Calu3 (cell line): Measurements from ENCODE around the gene PHF19. TPM values are rescaled to one million over a fixed set of nuclear protein-coding genes. Genes with fewer than 3 reads are reported as not detected.

ENCODE experiments used
- BruUV-seq: library from RNA; stranded (reverse); fragments of 400-500 nt; replicated peaks from 2 replicates; lab custom pipeline; 2021; lab: Mats Ljungman, UMichigan
- CTCF ChIA-PET: fragments of 300-600 bp; sonication (Branson Sonifier 250); formaldehyde crosslinking; loops from one replicate; lab custom pipeline; 2022; ENCODE audit warnings: antibody characterized with exemption; lab: Charles Lee
- DNase-seq: peaks from one replicate; pipeline ENCODE4 v3.0.0; 2022
- H3K27ac Mint-ChIP-seq: one replicate; pipeline ENCODE4 v1.8.0; 2022; ENCODE audit warnings: mixed read lengths; ENCODE audit not compliant: unreplicated experiment
- H3K27me3 Mint-ChIP-seq: one replicate; pipeline ENCODE4 v1.8.0; 2022; ENCODE audit warnings: mixed read lengths; ENCODE audit not compliant: unreplicated experiment
- H3K36me3 Mint-ChIP-seq: one replicate; pipeline ENCODE4 v1.8.0; 2022; ENCODE audit warnings: mild to moderate bottlenecking, moderate library complexity, mixed read lengths; ENCODE audit not compliant: insufficient read depth, unreplicated experiment
- H3K4me1 Mint-ChIP-seq: one replicate; pipeline ENCODE4 v1.8.0; 2022; ENCODE audit warnings: mild to moderate bottlenecking, low read depth, mixed read lengths; ENCODE audit not compliant: unreplicated experiment
- H3K4me3 Mint-ChIP-seq: one replicate; pipeline ENCODE4 v1.8.0; 2022; ENCODE audit warnings: mild to moderate bottlenecking, low read depth, moderate library complexity, mixed read lengths; ENCODE audit not compliant: unreplicated experiment
- H3K9me3 Mint-ChIP-seq: one replicate; pipeline ENCODE4 v1.8.0; 2022; ENCODE audit warnings: low read depth, mixed read lengths; ENCODE audit not compliant: unreplicated experiment
- CTCF ChIP-seq: fragments of 200-600 bp; IDR thresholded peaks from one replicate; pipeline ENCODE4 v1.8.0; 2022; ENCODE audit warnings: antibody characterized with exemption; ENCODE audit not compliant: unreplicated experiment
- intact Hi-C: fragments of 100-400 bp; cut with micrococcal nuclease; formaldehyde crosslinking; loops from one replicate; pipeline ENCODE4 v1.10.0; 2022; ENCODE audit not compliant: unreplicated experiment
- total RNA-seq: library from RNA; stranded (reverse); gene quantifications from 2 replicates; pipeline ENCODE4 v1.2.3, GENCODE V29; 2022

PHF19 gene
- total RNA-seq, 1 experiment from 2014 or later, result 44.5 TPM

GRCh38 chr9:120875954-120876841 is 790 bp downstream of the PHF19 start:
- TSS peak; percentile 41 for BruUV-seq
- TF ChIP-seq CTCF, result no peak
- intact Hi-C loops, result loop anchor here (5.0 kb wide), 1 partner anchor 61 kb away; no protein-coding TSS in a partner anchor
- CTCF ChIA-PET, result interaction anchor here (0.7 kb wide), 1 partner anchor 19 kb away, joined by 3 read pairs; no protein-coding TSS in a partner anchor
- Mint-ChIP-seq H3K9me3 (no peaks in the 10 kb centered on the region), H3K36me3 (peaks cover 37% of the 10 kb centered on the region), H3K27me3 (peaks cover 13% of the 10 kb centered on the region), H3K4me3 (peak overlapping the region; percentile 76), H3K27ac (peak overlapping the region; percentile 85), H3K4me1 (peaks cover 55% of the 10 kb centered on the region)
- peak; percentile 86 for DNase-seq

- TF ChIP-seq CTCF, result no peak
- Mint-ChIP-seq H3K4me1 (peaks cover 55% of the 10 kb centered on the region), H3K9me3 (no peaks in the 10 kb centered on the region), H3K36me3 (peaks cover 37% of the 10 kb centered on the region), H3K27me3 (peaks cover 13% of the 10 kb centered on the region), H3K4me3 (peak overlapping the region; percentile 76), H3K27ac (peak overlapping the region; percentile 85)
- no peak for DNase-seq
- no TSS peak for BruUV-seq
- CTCF ChIA-PET, result interaction anchor here (0.7 kb wide), 1 partner anchor 20 kb away, joined by 3 read pairs; no protein-coding TSS in a partner anchor
- intact Hi-C loops, result loop anchor here (5.0 kb wide), 1 partner anchor 62 kb away; no protein-coding TSS in a partner anchor
These were observed 1.4 kb downstream of the PHF19 start for GRCh38 chr9:120875643-120875953.

- no peak for TF ChIP-seq CTCF
- Mint-ChIP-seq H3K36me3 (peaks cover 37% of the 10 kb centered on the region), H3K27ac (peak overlapping the region; percentile 85), H3K4me3 (peak overlapping the region; percentile 76), H3K9me3 (no peaks in the 10 kb centered on the region), H3K4me1 (peaks cover 55% of the 10 kb centered on the region), H3K27me3 (peaks cover 13% of the 10 kb centered on the region)
- intact Hi-C loops, result loop anchor here (5.0 kb wide), 1 partner anchor 62 kb away; no protein-coding TSS in a partner anchor
- CTCF ChIA-PET, result no interaction called here
- no peak for DNase-seq
- no TSS peak for BruUV-seq
These were observed 1.8 kb downstream of the PHF19 start for GRCh38 chr9:120875195-120875565.

GRCh38 chr9:120874226-120875194 is 2.5 kb downstream of the PHF19 start:
- CTCF ChIA-PET, result no interaction called here
- peaks cover 37% of the 10 kb centered on the region for H3K36me3 Mint-ChIP-seq
- BruUV-seq, result no TSS peak

More at GRCh38 chr9:120874226-120875194, 2.5 kb downstream of the PHF19 start:
- Mint-ChIP-seq H3K27ac (peak overlapping the region; percentile 85), H3K27me3 (peaks cover 11% of the 10 kb centered on the region), H3K4me3 (peak overlapping the region; percentile 76), H3K4me1 (peaks cover 55% of the 10 kb centered on the region), H3K9me3 (no peaks in the 10 kb centered on the region)
- intact Hi-C loops, result loop anchor here (5.0 kb wide), 1 partner anchor 63 kb away; no protein-coding TSS in a partner anchor
- TF ChIP-seq CTCF, result no peak
- DNase-seq, result no peak
